HEK293T (cell line): ENCODE measurements around the gene COQ7.

ENCODE experiments used
- BHLHE40 ChIP-seq: fragments of 450-650 bp; IDR thresholded peaks from 2 replicates; pipeline ENCODE4 v1.6.1; 2016; ENCODE audit warnings: mild to moderate bottlenecking, moderate library complexity, borderline replicate concordance
- FOXM1 ChIP-seq: fragments of 450-650 bp; IDR thresholded peaks from 2 replicates; pipeline ENCODE4 v1.6.1; 2017; ENCODE audit warnings: mild to moderate bottlenecking, borderline replicate concordance
- LEF1 ChIP-seq: fragments of 450-650 bp; IDR thresholded peaks from 2 replicates; pipeline ENCODE4 v1.6.1; 2017; ENCODE audit warnings: mild to moderate bottlenecking, borderline replicate concordance
- NFRKB ChIP-seq: fragments of 450-650 bp; IDR thresholded peaks from 2 replicates; pipeline ENCODE4 v1.6.1; 2016; ENCODE audit warnings: mild to moderate bottlenecking, moderate library complexity
- PKNOX1 ChIP-seq: fragments of 450-650 bp; IDR thresholded peaks from 2 replicates; pipeline ENCODE4 v1.6.1; 2016
- SP1 ChIP-seq: fragments of 450-650 bp; IDR thresholded peaks from 2 replicates; pipeline ENCODE4 v1.6.1; 2017
- SUZ12 ChIP-seq: fragments of 450-650 bp; IDR thresholded peaks from 2 replicates; pipeline ENCODE4 v1.6.1; 2016; ENCODE audit warnings: mild to moderate bottlenecking

- no peak for TF ChIP-seq FOXM1
- TF ChIP-seq LEF1 = no peak
- TF ChIP-seq SP1 = no peak
- no peak for TF ChIP-seq PKNOX1
- no peak for TF ChIP-seq BHLHE40
- TF ChIP-seq NFRKB = no peak
- no peak for TF ChIP-seq SUZ12
Observed at GRCh38 chr16:19106625-19107020, 39.2 kb downstream of the COQ7 start.
